ENCODE results near the gene SHB.

SHB gene

GRCh38 chr9:38017149-38017884 is 51.7 kb downstream of the SHB start:
- peak overlapping the region; percentile 41 for H3K4me3 ChIP-seq (ENCODE audit: low read length)

DNA sequence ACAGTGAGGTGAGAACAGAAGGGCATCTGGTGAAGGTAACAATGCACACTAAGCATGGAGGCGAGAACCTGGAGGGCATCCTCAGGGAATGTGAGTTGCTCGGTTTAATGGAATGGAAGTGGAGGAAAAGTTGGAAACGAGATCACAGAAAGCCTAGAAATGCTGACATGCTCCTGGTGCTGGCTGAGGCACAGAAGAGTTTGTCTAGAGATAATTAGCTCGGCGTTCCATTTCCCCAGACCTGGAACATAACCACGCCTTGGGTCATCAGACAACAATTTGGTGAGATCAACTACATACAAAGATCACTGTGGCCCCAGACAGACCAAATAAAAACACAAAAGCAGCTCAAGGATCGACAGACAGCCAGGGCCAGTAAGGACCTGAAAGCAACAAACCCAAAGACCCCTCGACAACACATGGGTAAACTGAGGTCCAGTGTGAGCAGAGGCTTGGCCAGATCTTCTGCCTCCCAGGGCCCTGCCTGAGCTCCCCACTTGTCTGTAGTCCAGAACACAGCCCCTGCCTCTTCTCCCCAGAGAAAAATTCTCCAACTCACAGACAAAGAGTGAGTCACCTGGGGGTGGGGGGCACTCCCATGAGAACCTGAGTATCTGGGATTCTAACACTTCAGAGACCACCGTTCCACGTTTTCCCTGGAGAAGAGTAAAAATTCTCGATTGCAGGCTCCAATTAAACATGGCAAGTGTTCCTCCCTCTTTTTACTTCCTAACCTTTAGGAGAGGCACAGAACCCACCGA is 52.5 kb downstream of the SHB start:
- Histone ChIP-seq H3K4me2 (ENCODE audit: low read length) (peak overlapping the region; percentile 72), H3K9ac (ENCODE audit: low read depth, low read length) (peak overlapping the region; percentile 71), H3K9me3 (replicated peaks; ENCODE audit: low read length) (no peaks in the 10 kb centered on the region), H3K36me3 (ENCODE audit: insufficient read depth, low read length) (peaks cover 3% of the 10 kb centered on the region), H3K4me3 (ENCODE audit: low read length) (peak overlapping the region; percentile 41), H3K27me3 (ENCODE audit: control insufficient read depth, insufficient read depth, low read length) (no peaks in the 10 kb centered on the region), H3K4me1 (ENCODE audit: control insufficient read depth, insufficient read depth, low read length) (peaks cover 48% of the 10 kb centered on the region)

More at GRCh38 chr9:38017149-38017884, 51.7 kb downstream of the SHB start:
- Histone ChIP-seq H3K27me3 (ENCODE audit: control insufficient read depth, insufficient read depth, low read length) (no peaks in the 10 kb centered on the region), H3K4me2 (ENCODE audit: low read length) (peak overlapping the region; percentile 72), H3K9me3 (replicated peaks; ENCODE audit: low read length) (no peaks in the 10 kb centered on the region), H3K9ac (ENCODE audit: low read depth, low read length) (peak overlapping the region; percentile 71), H3K4me1 (ENCODE audit: control insufficient read depth, insufficient read depth, low read length) (peaks cover 48% of the 10 kb centered on the region), H3K36me3 (ENCODE audit: insufficient read depth, low read length) (peaks cover 2% of the 10 kb centered on the region)

GRCh38 chr9:38015906-38016305 is 53.1 kb downstream of the SHB start:
- H3K4me3 ChIP-seq (ENCODE audit: low read length): peak overlapping the region; percentile 5
- peaks cover 3% of the 10 kb centered on the region for H3K36me3 ChIP-seq (ENCODE audit: insufficient read depth, low read length)
- H3K9ac ChIP-seq (ENCODE audit: low read depth, low read length): peak overlapping the region; percentile 71
- peaks cover 48% of the 10 kb centered on the region for H3K4me1 ChIP-seq (ENCODE audit: control insufficient read depth, insufficient read depth, low read length)
- H3K9me3 ChIP-seq (replicated peaks; ENCODE audit: low read length): no peaks in the 10 kb centered on the region
- no peaks in the 10 kb centered on the region for H3K27me3 ChIP-seq (ENCODE audit: control insufficient read depth, insufficient read depth, low read length)
- H3K4me2 ChIP-seq (ENCODE audit: low read length): peak overlapping the region; percentile 72

GRCh38 chr9:38015266-38015665 is 53.8 kb downstream of the SHB start:
- H3K36me3 ChIP-seq (ENCODE audit: insufficient read depth, low read length): peaks cover 3% of the 10 kb centered on the region
- H3K4me2 ChIP-seq (ENCODE audit: low read length): no peak overlapping the region
- H3K4me1 ChIP-seq (ENCODE audit: control insufficient read depth, insufficient read depth, low read length): peaks cover 46% of the 10 kb centered on the region
- H3K9ac ChIP-seq (ENCODE audit: low read depth, low read length): no peak overlapping the region
- no peaks in the 10 kb centered on the region for H3K9me3 ChIP-seq (replicated peaks; ENCODE audit: low read length)
- no peaks in the 10 kb centered on the region for H3K27me3 ChIP-seq (ENCODE audit: control insufficient read depth, insufficient read depth, low read length)
- no peak overlapping the region for H3K4me3 ChIP-seq (ENCODE audit: low read length)

- peaks cover 41% of the 10 kb centered on the region for H3K4me1 ChIP-seq (ENCODE audit: control insufficient read depth, insufficient read depth, low read length)
- no peak overlapping the region for H3K4me3 ChIP-seq (ENCODE audit: low read length)
- no peak overlapping the region for H3K9ac ChIP-seq (ENCODE audit: low read depth, low read length)
- H3K27me3 ChIP-seq (ENCODE audit: control insufficient read depth, insufficient read depth, low read length): no peaks in the 10 kb centered on the region
- H3K9me3 ChIP-seq (replicated peaks; ENCODE audit: low read length): no peaks in the 10 kb centered on the region
- H3K36me3 ChIP-seq (ENCODE audit: insufficient read depth, low read length): peaks cover 3% of the 10 kb centered on the region
- H3K4me2 ChIP-seq (ENCODE audit: low read length): no peak overlapping the region
Observed at GRCh38 chr9:38012767-38013450, 56.1 kb downstream of the SHB start.

GRCh38 chr9:38011991-38012390 is 57.0 kb downstream of the SHB start:
- H3K4me3 ChIP-seq (ENCODE audit: low read length): no peak overlapping the region
- H3K27me3 ChIP-seq (ENCODE audit: control insufficient read depth, insufficient read depth, low read length): no peaks in the 10 kb centered on the region
- no peak overlapping the region for H3K4me2 ChIP-seq (ENCODE audit: low read length)
- peaks cover 3% of the 10 kb centered on the region for H3K36me3 ChIP-seq (ENCODE audit: insufficient read depth, low read length)
- peaks cover 41% of the 10 kb centered on the region for H3K4me1 ChIP-seq (ENCODE audit: control insufficient read depth, insufficient read depth, low read length)
- no peaks in the 10 kb centered on the region for H3K9me3 ChIP-seq (replicated peaks; ENCODE audit: low read length)
- no peak overlapping the region for H3K9ac ChIP-seq (ENCODE audit: low read depth, low read length)

- Histone ChIP-seq H3K4me1 (ENCODE audit: control insufficient read depth, insufficient read depth, low read length) (peaks cover 33% of the 10 kb centered on the region), H3K9ac (ENCODE audit: low read depth, low read length) (no peak overlapping the region), H3K4me2 (ENCODE audit: low read length) (no peak overlapping the region)
Observed at GRCh38 chr9:38010918-38011704, 57.9 kb downstream of the SHB start.

DNA sequence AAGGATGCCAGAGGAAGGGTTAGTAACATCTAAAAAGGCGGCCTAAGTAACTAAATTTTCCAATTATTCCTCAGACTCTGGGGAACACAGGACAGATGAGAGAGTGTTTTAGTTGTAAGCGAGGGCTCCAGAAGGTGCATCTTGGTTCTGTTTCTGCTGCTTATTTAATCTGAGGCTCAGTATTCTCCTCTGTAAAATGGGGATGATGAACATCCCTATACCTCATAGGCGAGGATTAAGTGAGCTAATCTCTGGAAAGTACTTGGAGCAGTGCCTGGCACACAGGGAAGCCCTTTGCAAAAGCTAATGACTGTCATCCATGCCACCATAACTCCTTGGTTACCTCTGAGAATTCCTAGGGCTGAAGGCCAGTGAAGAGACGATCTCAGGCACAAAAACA is 59.0 kb downstream of the SHB start:
- H3K36me3 ChIP-seq (ENCODE audit: insufficient read depth, low read length): peaks cover 3% of the 10 kb centered on the region
- H3K4me1 ChIP-seq (ENCODE audit: control insufficient read depth, insufficient read depth, low read length): peaks cover 31% of the 10 kb centered on the region
- H3K27me3 ChIP-seq (ENCODE audit: control insufficient read depth, insufficient read depth, low read length): no peaks in the 10 kb centered on the region
- H3K4me2 ChIP-seq (ENCODE audit: low read length): no peak overlapping the region
- no peak overlapping the region for H3K9ac ChIP-seq (ENCODE audit: low read depth, low read length)
- no peak overlapping the region for H3K4me3 ChIP-seq (ENCODE audit: low read length)
- H3K9me3 ChIP-seq (replicated peaks; ENCODE audit: low read length): no peaks in the 10 kb centered on the region

More at GRCh38 chr9:38010918-38011704, 57.9 kb downstream of the SHB start:
- no peak overlapping the region for H3K4me3 ChIP-seq (ENCODE audit: low read length)
- peaks cover 3% of the 10 kb centered on the region for H3K36me3 ChIP-seq (ENCODE audit: insufficient read depth, low read length)
- H3K27me3 ChIP-seq (ENCODE audit: control insufficient read depth, insufficient read depth, low read length): no peaks in the 10 kb centered on the region
- no peaks in the 10 kb centered on the region for H3K9me3 ChIP-seq (replicated peaks; ENCODE audit: low read length)

- H3K4me1 ChIP-seq (ENCODE audit: control insufficient read depth, insufficient read depth, low read length): peaks cover 31% of the 10 kb centered on the region
- H3K4me2 ChIP-seq (ENCODE audit: low read length): peak overlapping the region; percentile 54
- peaks cover 3% of the 10 kb centered on the region for H3K36me3 ChIP-seq (ENCODE audit: insufficient read depth, low read length)
- H3K27me3 ChIP-seq (ENCODE audit: control insufficient read depth, insufficient read depth, low read length): no peaks in the 10 kb centered on the region
- H3K4me3 ChIP-seq (ENCODE audit: low read length): no peak overlapping the region
- H3K9me3 ChIP-seq (replicated peaks; ENCODE audit: low read length): no peaks in the 10 kb centered on the region
- H3K9ac ChIP-seq (ENCODE audit: low read depth, low read length): peak overlapping the region; percentile 62
Observed at GRCh38 chr9:38009035-38009501, 60.0 kb downstream of the SHB start.

GRCh38 chr9:38008168-38009034 is 60.6 kb downstream of the SHB start:
- Histone ChIP-seq H3K27me3 (ENCODE audit: control insufficient read depth, insufficient read depth, low read length) (no peaks in the 10 kb centered on the region), H3K9me3 (replicated peaks; ENCODE audit: low read length) (no peaks in the 10 kb centered on the region), H3K36me3 (ENCODE audit: insufficient read depth, low read length) (peaks cover 3% of the 10 kb centered on the region), H3K4me2 (ENCODE audit: low read length) (peak overlapping the region; percentile 62), H3K4me3 (ENCODE audit: low read length) (peak overlapping the region; percentile 9), H3K4me1 (ENCODE audit: control insufficient read depth, insufficient read depth, low read length) (peaks cover 31% of the 10 kb centered on the region), H3K9ac (ENCODE audit: low read depth, low read length) (peak overlapping the region; percentile 62)

Data from skeletal muscle satellite cell (primary cell).